ENCODE measurements around the gene MYL6B.

- no peak for TF ChIP-seq POLR2A (IDR thresholded peaks at IDR 0.05)
- TF ChIP-seq, protein P1, sequence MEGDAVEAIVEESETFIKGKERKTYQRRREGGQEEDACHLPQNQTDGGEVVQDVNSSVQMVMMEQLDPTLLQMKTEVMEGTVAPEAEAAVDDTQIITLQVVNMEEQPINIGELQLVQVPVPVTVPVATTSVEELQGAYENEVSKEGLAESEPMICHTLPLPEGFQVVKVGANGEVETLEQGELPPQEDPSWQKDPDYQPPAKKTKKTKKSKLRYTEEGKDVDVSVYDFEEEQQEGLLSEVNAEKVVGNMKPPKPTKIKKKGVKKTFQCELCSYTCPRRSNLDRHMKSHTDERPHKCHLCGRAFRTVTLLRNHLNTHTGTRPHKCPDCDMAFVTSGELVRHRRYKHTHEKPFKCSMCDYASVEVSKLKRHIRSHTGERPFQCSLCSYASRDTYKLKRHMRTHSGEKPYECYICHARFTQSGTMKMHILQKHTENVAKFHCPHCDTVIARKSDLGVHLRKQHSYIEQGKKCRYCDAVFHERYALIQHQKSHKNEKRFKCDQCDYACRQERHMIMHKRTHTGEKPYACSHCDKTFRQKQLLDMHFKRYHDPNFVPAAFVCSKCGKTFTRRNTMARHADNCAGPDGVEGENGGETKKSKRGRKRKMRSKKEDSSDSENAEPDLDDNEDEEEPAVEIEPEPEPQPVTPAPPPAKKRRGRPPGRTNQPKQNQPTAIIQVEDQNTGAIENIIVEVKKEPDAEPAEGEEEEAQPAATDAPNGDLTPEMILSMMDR (IDR thresholded peaks at IDR 0.05), result no peak
These were observed 33.6 kb upstream of the MYL6B start for GRCh38 chr12:56118688-56119357.
